GM19452 (cell line): Measurements from ENCODE around the gene TSPEAR.
"Not testable (repeated sequence)": the region's sequence is repeated elsewhere in the genome, so short reads cannot be mapped to it uniquely, and the experiment has no call there.

ENCODE experiments used
- ATAC-seq: cut with Tn5 transposase; IDR thresholded peaks from one replicate; pipeline ENCODE4 v1.9.1; 2021; ENCODE audit not compliant: unreplicated experiment

Gene TSPEAR

GRCh38 chr21:44656868-44657267 lies 54.5 kb downstream of the TSPEAR start:
- no peak for ATAC-seq

- ATAC-seq = no peak
Observed at GRCh38 chr21:44654576-44655175, 56.7 kb downstream of the TSPEAR start, which contains the start of gene KRTAP12-4. Gene KRTAP12-4 (minus strand): TSS chr21:44654659. CDS start chr21:44654614, 45 bp downstream.

GRCh38 chr21:44653656-44654575 lies 57.5 kb downstream of the TSPEAR start:
- ATAC-seq = no peak

- no peak for ATAC-seq
Observed at GRCh38 chr21:44653123-44653522, 58.2 kb downstream of the TSPEAR start.

- ATAC-seq = no peak
Observed at GRCh38 chr21:44650973-44651675, 60.2 kb downstream of the TSPEAR start.

GRCh38 chr21:44650265-44650972 lies 61.0 kb downstream of the TSPEAR start:
- no peak for ATAC-seq

GRCh38 chr21:44649521-44650100 lies 61.8 kb downstream of the TSPEAR start:
- ATAC-seq = no peak

- no peak for ATAC-seq
Observed at GRCh38 chr21:44648557-44649311, 62.6 kb downstream of the TSPEAR start.

GRCh38 chr21:44647222-44647552 lies 64.2 kb downstream of the TSPEAR start:
- no peak for ATAC-seq

GRCh38 chr21:44646366-44647221 lies 64.8 kb downstream of the TSPEAR start, which contains the start of gene KRTAP10-11:
Gene KRTAP10-11 (plus strand): TSS chr21:44646414. CDS start chr21:44646459, 45 bp downstream.
- ATAC-seq = not testable (repeated sequence)

- no peak for ATAC-seq
Observed at GRCh38 chr21:44644878-44645277, 66.5 kb downstream of the TSPEAR start.

GRCh38 chr21:44643741-44644310 lies 67.5 kb downstream of the TSPEAR start:
- no peak for ATAC-seq

- ATAC-seq = no peak
Observed at GRCh38 chr21:44640761-44641160, 70.6 kb downstream of the TSPEAR start.

- no peak for ATAC-seq
Observed at GRCh38 chr21:44639331-44639655, 72.1 kb downstream of the TSPEAR start.

- not testable (repeated sequence) for ATAC-seq
Observed at GRCh38 chr21:44638506-44639330, 72.7 kb downstream of the TSPEAR start.

GRCh38 chr21:44637851-44638348 lies 73.5 kb downstream of the TSPEAR start:
- ATAC-seq = not testable (repeated sequence)

- no peak for ATAC-seq
Observed at GRCh38 chr21:44637018-44637850, 74.1 kb downstream of the TSPEAR start, which contains the start of gene KRTAP10-10. Gene KRTAP10-10 (plus strand): TSS chr21:44637356. CDS start chr21:44637418, 62 bp downstream.
